ENCODE results near the gene RBBP7. TPM values are rescaled to one million over a fixed set of nuclear protein-coding genes. Genes with fewer than 3 reads are reported as not detected.

Gene RBBP7
- total RNA-seq, 1 donor from 2014 or later = 115 TPM

GRCh38 chrX:16834806-16835205 lies 35.4 kb downstream of the RBBP7 start:
- no peak for TF ChIP-seq CTCF (IDR thresholded peaks at IDR 0.05; ENCODE audit: borderline replicate concordance)
- H3K9me3 ChIP-seq (replicated peaks) = no peaks in the 10 kb centered on the region
- no peak for DNase-seq
- H3K4me3 ChIP-seq = no peak overlapping the region
- peak overlapping the region; percentile 5 for H3K27ac ChIP-seq (replicated peaks)
- intact Hi-C loops (cut with micrococcal nuclease) = no loop called here
- no peaks in the 10 kb centered on the region for H3K27me3 ChIP-seq (ENCODE audit: low read depth)
- H3K4me1 ChIP-seq = peaks cover 14% of the 10 kb centered on the region
- H3K36me3 ChIP-seq = peaks cover 8% of the 10 kb centered on the region

GRCh38 chrX:16832301-16832700 lies 37.9 kb downstream of the RBBP7 start:
- Histone ChIP-seq H3K36me3 (peaks cover 11% of the 10 kb centered on the region), H3K27ac (replicated peaks) (no peak overlapping the region), H3K4me1 (peaks cover 12% of the 10 kb centered on the region), H3K9me3 (replicated peaks) (no peaks in the 10 kb centered on the region), H3K4me3 (no peak overlapping the region), H3K27me3 (ENCODE audit: low read depth) (no peaks in the 10 kb centered on the region)
- DNase-seq = no peak
- intact Hi-C loops (cut with micrococcal nuclease) = no loop called here
- no peak for TF ChIP-seq CTCF (IDR thresholded peaks at IDR 0.05; ENCODE audit: borderline replicate concordance)

DNA sequence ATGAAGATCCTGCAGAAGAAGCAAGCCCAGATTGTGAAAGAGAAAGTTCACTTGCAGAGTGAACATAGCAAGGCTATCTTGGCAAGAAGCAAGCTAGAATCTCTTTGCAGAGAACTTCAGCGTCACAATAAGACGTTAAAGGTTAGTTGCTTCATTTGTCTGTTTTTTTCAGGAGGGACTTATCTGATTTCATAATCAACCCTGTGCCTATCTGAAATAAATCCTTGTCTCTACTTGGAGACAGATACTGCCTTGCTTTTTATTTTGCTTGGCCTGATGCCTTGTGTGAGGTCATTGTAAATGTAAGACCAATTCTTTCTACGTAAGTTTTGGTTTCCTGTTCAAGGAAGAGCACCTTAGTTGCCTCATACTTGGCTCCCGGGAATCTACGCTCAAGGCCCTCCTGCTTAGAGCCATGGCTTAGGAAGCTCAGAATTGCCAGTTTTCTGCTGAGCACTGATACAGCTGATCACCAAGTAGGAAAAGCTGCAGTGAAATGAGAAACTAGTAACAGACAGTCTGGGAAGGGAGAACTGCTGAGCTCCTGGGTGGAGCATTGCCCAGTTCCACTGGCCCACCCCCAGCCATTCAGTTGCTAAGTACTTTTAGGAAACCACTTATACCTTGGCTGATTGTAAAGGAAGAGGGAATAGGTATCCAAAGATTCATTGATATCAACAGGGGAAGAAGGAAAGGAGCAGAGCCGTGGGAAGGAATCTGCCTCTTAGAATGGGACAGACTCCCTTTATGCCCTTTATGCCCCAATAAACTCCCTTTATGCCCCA lies 41.8 kb downstream of the RBBP7 start:
- Histone ChIP-seq H3K4me1 (peaks cover 12% of the 10 kb centered on the region), H3K27ac (replicated peaks) (peak overlapping the region; percentile 63), H3K9me3 (replicated peaks) (no peaks in the 10 kb centered on the region), H3K27me3 (ENCODE audit: low read depth) (no peaks in the 10 kb centered on the region), H3K36me3 (peaks cover 11% of the 10 kb centered on the region), H3K4me3 (no peak overlapping the region)
- intact Hi-C loops (cut with micrococcal nuclease) = loop anchor here (10.0 kb wide), 1 partner anchor 216 kb away; no protein-coding TSS in a partner anchor
- TF ChIP-seq CTCF (IDR thresholded peaks at IDR 0.05; ENCODE audit: borderline replicate concordance) = no peak
- no peak for DNase-seq

DNA sequence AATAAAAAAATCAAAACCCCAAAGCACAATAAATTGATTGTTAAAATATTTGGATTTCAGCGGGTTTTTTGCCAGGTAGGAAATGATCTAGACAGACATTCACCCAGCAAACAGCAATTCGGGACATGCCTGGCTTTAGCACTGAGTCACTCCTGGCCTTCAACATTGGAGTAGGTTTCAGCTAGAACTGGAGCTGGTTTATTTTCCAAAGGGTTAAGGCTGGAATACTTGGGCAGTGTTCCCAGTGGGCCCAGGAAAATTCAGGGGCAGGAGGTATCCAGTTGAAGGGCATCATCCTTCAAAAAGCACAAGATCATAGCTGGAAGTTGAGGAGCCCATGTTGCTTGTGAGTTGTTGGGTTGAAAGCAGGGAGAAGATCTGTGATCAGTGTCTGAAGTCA lies 42.9 kb downstream of the RBBP7 start:
- Histone ChIP-seq H3K4me1 (peaks cover 12% of the 10 kb centered on the region), H3K27ac (replicated peaks) (peak overlapping the region; percentile 63), H3K36me3 (peaks cover 4% of the 10 kb centered on the region), H3K9me3 (replicated peaks) (no peaks in the 10 kb centered on the region), H3K4me3 (no peak overlapping the region), H3K27me3 (ENCODE audit: low read depth) (no peaks in the 10 kb centered on the region)
- intact Hi-C loops (cut with micrococcal nuclease) = loop anchor here (10.0 kb wide), 1 partner anchor 218 kb away; no protein-coding TSS in a partner anchor
- DNase-seq = no peak
- TF ChIP-seq CTCF (IDR thresholded peaks at IDR 0.05; ENCODE audit: borderline replicate concordance) = no peak

DNA sequence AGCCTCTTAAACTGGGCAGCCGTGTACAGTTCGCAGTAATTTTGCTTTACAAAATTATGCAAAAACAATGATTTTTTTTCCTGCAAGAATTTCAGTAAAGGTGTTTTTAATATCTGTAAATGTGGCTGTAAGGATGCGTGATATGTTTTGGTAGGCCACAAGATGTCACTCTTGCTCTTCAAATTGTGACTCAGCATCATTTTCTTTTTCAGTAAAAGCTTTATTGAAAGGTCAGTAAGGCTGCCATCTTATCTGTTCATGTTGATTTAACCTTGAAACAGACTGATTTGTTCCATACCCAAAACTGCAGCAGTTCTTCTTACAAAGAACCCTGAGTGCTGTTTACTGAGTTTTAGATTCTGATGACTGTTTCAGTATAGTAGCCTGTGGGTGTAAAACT lies 44.0 kb downstream of the RBBP7 start:
- H3K9me3 ChIP-seq (replicated peaks) = no peaks in the 10 kb centered on the region
- H3K27me3 ChIP-seq (ENCODE audit: low read depth) = no peaks in the 10 kb centered on the region
- intact Hi-C loops (cut with micrococcal nuclease) = loop anchor here (10.0 kb wide), 1 partner anchor 219 kb away; no protein-coding TSS in a partner anchor
- TF ChIP-seq CTCF (IDR thresholded peaks at IDR 0.05; ENCODE audit: borderline replicate concordance) = peak; percentile 55
- peaks cover 12% of the 10 kb centered on the region for H3K4me1 ChIP-seq
- no peak overlapping the region for H3K4me3 ChIP-seq
- peaks cover 4% of the 10 kb centered on the region for H3K36me3 ChIP-seq
- DNase-seq = no peak
- no peak overlapping the region for H3K27ac ChIP-seq (replicated peaks)

All from left ventricle myocardium inferior (tissue), 1 donor.